Measurements from ENCODE around the gene YAF2. TPM values are rescaled to one million over a fixed set of nuclear protein-coding genes. Genes with fewer than 3 reads are reported as not detected.

YAF2 gene
- total RNA-seq, 1 experiment from 2014 or later: 15.0 TPM

- Histone ChIP-seq H3K4me1 (ENCODE audit: control insufficient read depth in 1 of 2, insufficient read depth in 2 of 2, low read length in 2 of 2) (no peaks in the 10 kb centered on the region), H3K4me3 (replicated peaks in 1 of 2; ENCODE audit: low read depth in 1 of 2, low read length in 2 of 2) (no peak overlapping the region), H2AFZ (ENCODE audit: low read depth, low read length, poor library complexity, severe bottlenecking) (no peak overlapping the region), H3K9ac (ENCODE audit: low read length) (no peak overlapping the region), H3K9me3 (ENCODE audit: control insufficient read depth in 1 of 2, insufficient read depth in 1 of 2, low read depth in 1 of 2, low read length in 2 of 2) (no peaks in the 10 kb centered on the region), H3K79me2 (ENCODE audit: insufficient read depth, low read length) (no peaks in the 10 kb centered on the region), H3K4me2 (ENCODE audit: low read length) (no peak overlapping the region), H3K27ac (ENCODE audit: low read depth, low read length) (no peak overlapping the region), H3K27me3 (ENCODE audit: insufficient read depth, low read length) (no peaks in the 10 kb centered on the region), H3K9me2 (ENCODE audit: insufficient read depth) (no peaks in the 10 kb centered on the region), H3K36me3 (ENCODE audit: control insufficient read depth in 1 of 2, insufficient read depth in 2 of 2, low read length in 2 of 2) (no peaks in the 10 kb centered on the region), H4K20me1 (ENCODE audit: insufficient read depth) (no peaks in the 10 kb centered on the region)
- TF ChIP-seq POLR2A (IDR thresholded peaks at IDR 0.05; ENCODE audit: borderline replicate concordance, extremely low read depth, insufficient read depth, insufficient read length): no peak
- no peak for TF ChIP-seq CEBPB (IDR thresholded peaks at IDR 0.05; ENCODE audit: low read depth)
- TF ChIP-seq MAX (IDR thresholded peaks at IDR 0.05): no peak
- TF ChIP-seq CBX3 (IDR thresholded peaks at IDR 0.05; ENCODE audit: low read depth): no peak
- TF ChIP-seq YY1 (IDR thresholded peaks at IDR 0.05; ENCODE audit: extremely low read depth, insufficient replicate concordance, low read depth, low read length): no peak
- TF ChIP-seq ZNF274 (IDR thresholded peaks at IDR 0.05; ENCODE audit: low read depth, low read length): no peak
- TF ChIP-seq ATF3 (IDR thresholded peaks at IDR 0.05): no peak
- TF ChIP-seq JUND (IDR thresholded peaks at IDR 0.05): no peak
- no peak for TF ChIP-seq FOSL1 (IDR thresholded peaks at IDR 0.05; ENCODE audit: low read depth)
- no peak for TF ChIP-seq EZH2phosphoT487 (IDR thresholded peaks at IDR 0.05; ENCODE audit: borderline replicate concordance)
- TF ChIP-seq ZFX (IDR thresholded peaks at IDR 0.05): no peak
- DNase-seq (ENCODE audit: low read depth, low spot score) (no peak), ATAC-seq (no peak)
- BruUV-seq (replicated peaks): no TSS peak
- ChIA-PET CTCF (no interaction called here), RAD21 (ENCODE audit: low non-redundant PET in 1 of 2, low total read pairs in 2 of 2, uncharacterized antibody in 2 of 2, unreplicated experiment in 2 of 2) (no interaction called here), POLR2A (no interaction called here)
- intact Hi-C loops (cut with micrococcal nuclease): no loop called here
Measured at GRCh38 chr12:42173961-42174521, 64.0 kb downstream of the YAF2 start.
